ENCODE results near the gene MCUR1.
"Not testable (repeated sequence)": the region's sequence is repeated elsewhere in the genome, so short reads cannot be mapped to it uniquely, and the experiment has no call there.

- TF ChIP-seq FOXM1 (IDR thresholded peaks at IDR 0.05; ENCODE audit: borderline replicate concordance); L3MBTL2 (conservative IDR thresholded peaks at IDR 0.05); SP1 (IDR thresholded peaks at IDR 0.05); ZNF384 (IDR thresholded peaks at IDR 0.05); ELF4 (IDR thresholded peaks at IDR 0.05); NFRKB (IDR thresholded peaks at IDR 0.05): not testable (repeated sequence)
Observed at GRCh38 chr6:13780162-13780561, 34.2 kb downstream of the MCUR1 start.
